Mesenchymal stem cell (in vitro differentiated cells and primary cell): Measurements from ENCODE around the gene DSC2.

Source experiments
- DNase-seq: peaks from one replicate; pipeline ENCODE4 v3.0.0-alpha.2; 2013
- H2AFZ ChIP-seq: one replicate; pipeline ENCODE4 v1.6.1; 2013; ENCODE audit warnings: low read depth, mild to moderate bottlenecking, control low read depth, inconsistent platforms, low read length, moderate library complexity
- H2AK5ac ChIP-seq: 2 replicates; pipeline ENCODE4 v1.6.1; 2013; ENCODE audit warnings: low read length, moderate library complexity, mild to moderate bottlenecking, inconsistent platforms; ENCODE audit not compliant: severe bottlenecking
- H2BK120ac ChIP-seq: one replicate; pipeline ENCODE4 v1.6.1; 2013; ENCODE audit warnings: low read depth, mild to moderate bottlenecking, inconsistent platforms, low read length, moderate library complexity
- H2BK12ac ChIP-seq, 2 experiments: one replicate each; pipeline ENCODE4 v1.6.1; 2013; ENCODE audit warnings: inconsistent platforms in 2 of 2, low read length in 2 of 2, mild to moderate bottlenecking in 2 of 2, moderate library complexity in 2 of 2, control low read depth in 1 of 2
- H2BK15ac ChIP-seq: one replicate; pipeline ENCODE4 v1.6.1; 2013; ENCODE audit warnings: mild to moderate bottlenecking, low read depth, inconsistent platforms; ENCODE audit not compliant: poor library complexity, severe bottlenecking
- H2BK5ac ChIP-seq: 2 replicates; pipeline ENCODE4 v1.6.1; 2013; ENCODE audit warnings: low read depth, mild to moderate bottlenecking, low read length, control low read depth, inconsistent platforms; ENCODE audit not compliant: poor library complexity, severe bottlenecking
- H3K14ac ChIP-seq, 2 experiments: one replicate each; pipeline ENCODE4 v1.6.1; 2013; ENCODE audit warnings: inconsistent platforms in 2 of 2, low read length in 2 of 2, control low read depth in 1 of 2, mild to moderate bottlenecking in 1 of 2, moderate library complexity in 1 of 2
- H3K18ac ChIP-seq, 2 experiments: one replicate each; pipeline ENCODE4 v1.6.1; 2013; ENCODE audit warnings: inconsistent platforms in 2 of 2, low read length in 2 of 2, control low read depth in 1 of 2, low read depth in 1 of 2, mild to moderate bottlenecking in 1 of 2
- H3K23ac ChIP-seq, 2 experiments: one replicate each; pipeline ENCODE4 v1.6.1; 2013; ENCODE audit warnings: inconsistent platforms in 2 of 2, low read length in 2 of 2, mild to moderate bottlenecking in 2 of 2, moderate library complexity in 2 of 2, control low read depth in 1 of 2
- H3K27ac ChIP-seq: 2 replicates; pipeline ENCODE4 v1.5.1; 2013; ENCODE audit warnings: mild to moderate bottlenecking, moderate library complexity, low read length, control low read depth, inconsistent platforms; ENCODE audit not compliant: poor library complexity, severe bottlenecking
- H3K27me3 ChIP-seq, 2 experiments: 2 replicates each; pipeline versions ENCODE4 v1.6.1 to v1.7.0; 2013; ENCODE audit warnings: low read length in 2 of 2, mild to moderate bottlenecking in 2 of 2, moderate library complexity in 2 of 2, control low read depth in 1 of 2, inconsistent platforms in 1 of 2; ENCODE audit not compliant: control insufficient read depth in 1 of 2, insufficient read depth in 1 of 2
- H3K36me3 ChIP-seq, 2 experiments: 2 replicates each; pipeline versions ENCODE4 v1.6.1 to v1.7.0; 2013; ENCODE audit warnings: low read length in 2 of 2, control low read depth in 1 of 2, inconsistent platforms in 1 of 2, low read depth in 1 of 2, mild to moderate bottlenecking in 1 of 2; ENCODE audit not compliant: insufficient read depth in 2 of 2, control insufficient read depth in 1 of 2
- H3K4ac ChIP-seq, 2 experiments: one replicate each; pipeline ENCODE4 v1.6.1; 2013; ENCODE audit warnings: inconsistent platforms in 2 of 2, low read length in 2 of 2, mild to moderate bottlenecking in 2 of 2, moderate library complexity in 2 of 2, control low read depth in 1 of 2, low read depth in 1 of 2
- H3K4me1 ChIP-seq: 2 replicates; pipeline ENCODE4 v1.6.1; 2013; ENCODE audit warnings: low read depth, low read length, control low read depth; ENCODE audit not compliant: control insufficient read depth, insufficient read depth
- H3K4me2 ChIP-seq: 2 replicates; pipeline ENCODE4 v1.6.1; 2013; ENCODE audit warnings: low read length, mild to moderate bottlenecking, inconsistent platforms; ENCODE audit not compliant: poor library complexity, severe bottlenecking
- H3K4me3 ChIP-seq, 2 experiments: 2 replicates each; pipeline versions ENCODE4 v1.5.1 to v1.7.0; 2013; ENCODE audit warnings: low read length in 2 of 2, mild to moderate bottlenecking in 2 of 2, control low read depth in 1 of 2, low read depth in 1 of 2; ENCODE audit not compliant: insufficient read depth in 1 of 2
- H3K79me1 ChIP-seq: replicated peaks from 2 replicates; pipeline ENCODE4 v1.6.1; 2013; ENCODE audit warnings: mild to moderate bottlenecking, control low read depth, low read length, inconsistent platforms; ENCODE audit not compliant: poor library complexity, severe bottlenecking
- H3K9ac ChIP-seq: 2 replicates; pipeline ENCODE4 v1.7.0; 2013; ENCODE audit warnings: mild to moderate bottlenecking, low read length, moderate library complexity
- H3K9me3 ChIP-seq: 2 replicates; pipeline ENCODE4 v1.7.0; 2013; ENCODE audit warnings: mild to moderate bottlenecking, low read length; ENCODE audit not compliant: control insufficient read depth
- H4K8ac ChIP-seq: one replicate; pipeline ENCODE4 v1.6.1; 2013; ENCODE audit warnings: inconsistent platforms, mild to moderate bottlenecking, low read length, moderate library complexity
- H4K91ac ChIP-seq: one replicate; pipeline ENCODE4 v1.6.1; 2013; ENCODE audit warnings: mild to moderate bottlenecking, low read length, inconsistent platforms
- WGBS: methylation state at CpG from one replicate; pipeline ENCODE4 v1.1.7; 2013; ENCODE audit warnings: mixed read lengths; 5-methylcytosine and 5-hydroxymethylcytosine counted together

Gene DSC2

GRCh38 chr18:31057917-31058316 is 44.3 kb downstream of the DSC2 start:
- Histone ChIP-seq H3K9me3 (peaks cover 7% of the 10 kb centered on the region), H3K36me3 (no peaks in the 10 kb centered on the region), H3K9ac (no peak overlapping the region), H3K14ac (no peak overlapping the region), H3K18ac (no peak overlapping the region), H2BK12ac (no peak overlapping the region), H3K27me3 (no peaks in the 10 kb centered on the region), H4K91ac (no peak overlapping the region), H4K8ac (no peak overlapping the region), H3K27ac (no peak overlapping the region), H2BK120ac (no peak overlapping the region), H3K23ac (no peak overlapping the region), H2AFZ (no peak overlapping the region), H3K4me1 (no peaks in the 10 kb centered on the region), H3K4ac (no peak overlapping the region), H2BK15ac (no peak overlapping the region), H2BK5ac (no peak overlapping the region), H3K4me2 (no peak overlapping the region), H3K79me1 (no peaks in the 10 kb centered on the region), H2AK5ac (no peak overlapping the region), H3K4me3 (no peak overlapping the region)
- 95% methylated on average over 3 of the region's 4 CpGs for WGBS
- DNase-seq = no peak

GRCh38 chr18:31057051-31057450 is 45.2 kb downstream of the DSC2 start:
- no peak overlapping the region for H2AK5ac ChIP-seq
- no peak overlapping the region for H2BK15ac ChIP-seq
- no peak overlapping the region for H3K18ac ChIP-seq
- no peak overlapping the region for H3K4ac ChIP-seq
- no peak overlapping the region for H3K9ac ChIP-seq
- no peak overlapping the region for H4K91ac ChIP-seq
- H2BK5ac ChIP-seq = no peak overlapping the region
- peaks cover 7% of the 10 kb centered on the region for H3K9me3 ChIP-seq
- no peaks in the 10 kb centered on the region for H3K27me3 ChIP-seq
- DNase-seq = no peak
- H3K4me1 ChIP-seq = no peaks in the 10 kb centered on the region
- no peak overlapping the region for H3K4me3 ChIP-seq
- no peak overlapping the region for H2BK12ac ChIP-seq
- H2AFZ ChIP-seq = no peak overlapping the region
- no peak overlapping the region for H3K4me2 ChIP-seq
- H4K8ac ChIP-seq = no peak overlapping the region
- no peak overlapping the region for H3K27ac ChIP-seq
- no peak overlapping the region for H3K23ac ChIP-seq
- H3K36me3 ChIP-seq = no peaks in the 10 kb centered on the region
- H3K79me1 ChIP-seq = no peaks in the 10 kb centered on the region
- WGBS = no CpG with 5 or more reads among the region's 5 CpGs
- no peak overlapping the region for H3K14ac ChIP-seq
- no peak overlapping the region for H2BK120ac ChIP-seq

GRCh38 chr18:31056296-31056695 is 45.9 kb downstream of the DSC2 start:
- Histone ChIP-seq H2AFZ (no peak overlapping the region), H3K4me2 (no peak overlapping the region), H2BK12ac (no peak overlapping the region), H3K23ac (no peak overlapping the region), H3K4me3 (no peak overlapping the region), H2BK120ac (no peak overlapping the region), H3K9me3 (peaks cover 7% of the 10 kb centered on the region), H3K4me1 (no peaks in the 10 kb centered on the region), H3K27me3 (no peaks in the 10 kb centered on the region), H3K14ac (no peak overlapping the region), H4K91ac (no peak overlapping the region), H2AK5ac (no peak overlapping the region), H3K4ac (no peak overlapping the region), H3K9ac (no peak overlapping the region), H2BK15ac (no peak overlapping the region), H4K8ac (no peak overlapping the region), H3K79me1 (no peaks in the 10 kb centered on the region), H2BK5ac (no peak overlapping the region), H3K36me3 (no peaks in the 10 kb centered on the region), H3K18ac (no peak overlapping the region), H3K27ac (no peak overlapping the region)
- WGBS = 100% methylated on average over 1 of the region's 2 CpGs
- no peak for DNase-seq

GRCh38 chr18:31050635-31051034 is 51.6 kb downstream of the DSC2 start:
- Histone ChIP-seq H4K8ac (no peak overlapping the region), H3K27ac (no peak overlapping the region), H2BK120ac (no peak overlapping the region), H3K9me3 (peaks cover 7% of the 10 kb centered on the region), H3K4me3 (no peak overlapping the region), H3K4me2 (no peak overlapping the region), H2AK5ac (no peak overlapping the region), H2BK15ac (no peak overlapping the region), H4K91ac (no peak overlapping the region), H2BK12ac (no peak overlapping the region), H3K36me3 (no peaks in the 10 kb centered on the region), H2BK5ac (no peak overlapping the region), H3K4ac (no peak overlapping the region), H3K79me1 (no peaks in the 10 kb centered on the region), H3K14ac (no peak overlapping the region), H3K9ac (no peak overlapping the region), H3K27me3 (no peaks in the 10 kb centered on the region), H2AFZ (no peak overlapping the region), H3K23ac (no peak overlapping the region), H3K4me1 (no peaks in the 10 kb centered on the region), H3K18ac (no peak overlapping the region)
- no peak for DNase-seq
- WGBS = no CpG with 5 or more reads among the region's 3 CpGs
